Ecto neural progenitor cell (in vitro differentiated cells): Measurements from ENCODE around the gene NPR3.

ENCODE experiments used
- DNase-seq: peaks from one replicate; pipeline ENCODE4 v3.0.0-alpha.2; 2018; ENCODE audit warnings: low spot score

Gene NPR3

DNA sequence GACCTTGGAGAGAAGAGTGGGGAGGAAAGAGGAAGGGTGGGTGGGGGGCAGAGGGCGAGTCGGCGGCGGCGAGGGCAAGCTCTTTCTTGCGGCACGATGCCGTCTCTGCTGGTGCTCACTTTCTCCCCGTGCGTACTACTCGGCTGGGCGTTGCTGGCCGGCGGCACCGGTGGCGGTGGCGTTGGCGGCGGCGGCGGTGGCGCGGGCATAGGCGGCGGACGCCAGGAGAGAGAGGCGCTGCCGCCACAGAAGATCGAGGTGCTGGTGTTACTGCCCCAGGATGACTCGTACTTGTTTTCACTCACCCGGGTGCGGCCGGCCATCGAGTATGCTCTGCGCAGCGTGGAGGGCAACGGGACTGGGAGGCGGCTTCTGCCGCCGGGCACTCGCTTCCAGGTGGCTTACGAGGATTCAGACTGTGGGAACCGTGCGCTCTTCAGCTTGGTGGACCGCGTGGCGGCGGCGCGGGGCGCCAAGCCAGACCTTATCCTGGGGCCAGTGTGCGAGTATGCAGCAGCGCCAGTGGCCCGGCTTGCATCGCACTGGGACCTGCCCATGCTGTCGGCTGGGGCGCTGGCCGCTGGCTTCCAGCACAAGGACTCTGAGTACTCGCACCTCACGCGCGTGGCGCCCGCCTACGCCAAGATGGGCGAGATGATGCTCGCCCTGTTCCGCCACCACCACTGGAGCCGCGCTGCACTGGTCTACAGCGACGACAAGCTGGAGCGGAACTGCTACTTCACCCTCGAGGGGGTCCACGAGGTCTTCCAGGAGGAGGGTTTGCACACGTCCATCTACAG lies 760 bp downstream of the NPR3 start:
- peak; percentile 63 for DNase-seq

DNA sequence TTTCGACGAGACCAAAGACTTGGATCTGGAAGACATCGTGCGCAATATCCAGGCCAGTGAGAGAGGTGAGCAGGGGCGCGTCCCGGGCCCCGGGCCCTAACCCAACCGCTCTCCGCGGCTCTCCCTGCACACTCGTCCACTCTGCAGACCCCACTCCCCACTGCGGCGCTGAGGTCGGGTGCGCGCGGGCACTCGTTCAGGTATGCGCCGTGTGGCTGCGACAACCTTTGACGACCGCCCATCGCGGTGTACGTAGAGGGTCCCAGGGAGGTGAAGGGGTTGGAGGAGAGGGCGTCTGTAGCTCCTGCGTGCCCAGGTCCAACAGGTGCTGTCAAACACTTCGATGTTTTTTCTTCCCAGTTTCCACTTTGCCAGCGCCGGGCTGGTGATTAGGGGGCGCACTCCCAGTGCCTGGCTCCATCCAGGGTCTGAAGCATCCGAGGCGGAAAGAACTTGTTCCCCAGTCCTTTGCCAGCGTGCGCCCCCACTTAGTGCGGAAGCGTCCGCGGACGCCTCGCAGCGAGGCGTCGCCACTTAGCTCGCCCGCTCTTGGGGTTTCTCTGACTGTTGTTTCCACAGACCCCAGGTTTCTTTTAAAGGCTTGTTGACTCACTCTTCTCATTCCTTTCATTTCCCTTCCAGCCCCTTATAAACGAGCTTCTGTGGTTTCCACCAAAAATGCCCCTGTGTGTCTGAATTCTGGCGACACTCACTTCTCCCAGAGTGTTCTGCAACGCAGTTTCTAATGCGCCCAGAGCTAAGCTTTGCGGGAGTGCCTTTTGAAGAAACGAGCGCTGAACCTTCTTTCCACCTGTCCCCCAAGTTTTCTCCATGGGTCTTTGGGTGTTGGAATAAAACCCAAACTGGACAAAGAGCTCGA lies 1.6 kb downstream of the NPR3 start:
- DNase-seq, result peak; percentile 52

DNA sequence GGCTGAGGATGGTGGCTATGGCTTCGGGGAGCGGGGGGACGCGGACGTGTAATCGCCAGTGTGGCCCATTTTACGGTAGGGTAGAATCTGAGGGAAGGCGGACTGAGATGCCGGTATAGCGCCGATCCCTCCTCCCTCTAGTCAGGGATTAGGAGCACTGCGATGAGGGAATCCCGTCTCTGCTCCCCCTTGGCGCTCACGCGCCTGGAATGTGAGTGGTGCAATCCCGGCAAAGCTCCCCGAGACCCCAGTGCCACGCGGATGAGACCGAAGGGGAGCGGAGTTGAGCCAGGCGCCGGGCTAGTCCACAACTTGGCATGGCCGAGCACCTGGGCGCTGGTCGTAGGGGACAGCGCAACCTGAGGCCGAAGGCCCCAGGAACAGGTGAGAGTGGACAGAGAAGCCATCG lies 2.2 kb downstream of the NPR3 start:
- peak; percentile 56 for DNase-seq

DNA sequence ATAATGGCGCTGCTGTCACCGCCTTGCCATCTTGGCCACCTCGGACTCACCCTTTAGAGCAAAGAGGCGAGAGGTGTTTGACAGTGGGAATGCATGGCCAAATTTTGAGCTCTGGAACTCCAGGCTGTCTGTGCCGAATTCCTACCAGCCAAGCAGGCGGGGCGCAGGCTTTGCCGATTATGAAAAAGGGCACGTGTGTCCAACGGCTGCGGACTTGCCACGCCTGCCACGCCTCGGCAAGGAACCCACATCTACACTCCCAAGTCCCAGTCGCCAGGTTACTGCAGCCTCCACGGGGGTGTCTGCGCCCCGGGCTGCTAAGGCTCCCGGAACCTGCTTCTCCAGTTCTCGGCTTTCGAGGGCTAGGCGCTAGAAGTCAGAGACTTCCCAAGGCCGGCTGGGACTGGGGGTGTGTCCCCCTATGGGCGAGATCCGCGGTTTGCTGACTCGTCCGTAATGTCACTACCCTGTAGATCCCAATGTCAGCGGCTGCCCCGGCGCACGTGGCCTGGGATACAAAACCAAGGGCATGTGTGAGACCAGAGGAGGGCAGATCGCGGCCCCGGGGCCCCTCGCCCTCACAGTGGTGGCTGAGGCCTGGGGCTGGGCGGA lies 2.8 kb downstream of the NPR3 start:
- DNase-seq, result peak; percentile 73

DNA sequence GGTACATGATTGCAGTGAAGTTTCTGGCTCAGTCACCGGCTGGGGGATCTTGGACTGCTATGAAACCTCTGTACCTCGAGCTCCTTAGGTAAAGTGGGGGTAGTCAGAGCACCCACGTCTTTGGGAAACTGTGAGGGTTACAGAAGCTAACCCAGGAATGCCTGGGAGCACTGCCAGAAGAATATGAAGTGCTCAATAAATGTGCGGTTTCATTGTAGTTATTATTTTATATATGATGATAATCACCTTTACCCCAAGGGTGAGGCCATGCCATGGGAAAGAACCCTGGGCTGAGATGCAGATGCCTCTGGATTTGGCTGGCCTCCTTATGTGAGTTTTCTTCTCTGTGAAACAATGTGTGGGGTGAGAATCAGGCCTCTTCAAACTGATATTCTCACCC lies 3.7 kb downstream of the NPR3 start:
- DNase-seq, result no peak

GRCh38 chr5:32720300-32720699 lies 9.2 kb downstream of the NPR3 start:
- DNase-seq, result no peak

- DNase-seq, result no peak
Measured at GRCh38 chr5:32721626-32722025, 10.5 kb downstream of the NPR3 start.

- no peak for DNase-seq
Measured at GRCh38 chr5:32722957-32723356, 11.8 kb downstream of the NPR3 start.

DNA sequence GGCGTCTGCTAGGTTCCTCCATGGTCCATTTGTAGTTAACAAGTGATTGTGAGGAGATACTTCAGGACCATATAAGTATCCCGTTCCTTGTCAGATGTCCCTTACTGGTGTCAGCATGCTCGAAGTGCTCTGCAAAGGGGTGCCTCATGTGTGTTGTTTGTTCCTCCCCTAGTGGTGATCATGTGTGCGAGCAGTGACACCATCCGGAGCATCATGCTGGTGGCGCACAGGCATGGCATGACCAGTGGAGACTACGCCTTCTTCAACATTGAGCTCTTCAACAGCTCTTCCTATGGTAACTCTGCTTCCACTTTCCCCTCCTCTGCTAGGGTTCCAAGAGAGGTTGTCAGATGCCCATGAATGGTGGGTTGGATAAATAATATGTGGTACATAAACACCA lies 13.4 kb downstream of the NPR3 start:
- DNase-seq, result no peak

GRCh38 chr5:32726086-32726557 lies 15.0 kb downstream of the NPR3 start:
- no peak for DNase-seq

DNA sequence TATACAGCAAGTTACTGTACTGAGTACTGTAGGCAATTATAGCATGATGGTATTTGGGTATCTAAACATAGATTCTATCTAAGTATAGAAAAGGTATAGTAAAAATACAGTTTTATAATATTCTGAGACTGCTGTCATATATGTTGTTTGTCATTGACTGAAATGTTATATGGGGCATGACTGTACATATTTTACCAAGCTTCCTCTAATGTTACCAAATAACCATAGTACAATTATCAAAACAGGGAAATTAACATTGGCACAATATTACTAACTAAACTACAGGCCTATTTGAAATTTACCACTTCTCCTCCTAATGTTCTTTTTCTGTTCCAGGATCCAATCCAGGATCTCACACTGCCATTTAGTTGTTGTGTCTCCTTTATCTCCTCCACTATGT lies 18.5 kb downstream of the NPR3 start:
- no peak for DNase-seq

GRCh38 chr5:32733590-32734340 lies 22.6 kb downstream of the NPR3 start:
- DNase-seq, result no peak

DNA sequence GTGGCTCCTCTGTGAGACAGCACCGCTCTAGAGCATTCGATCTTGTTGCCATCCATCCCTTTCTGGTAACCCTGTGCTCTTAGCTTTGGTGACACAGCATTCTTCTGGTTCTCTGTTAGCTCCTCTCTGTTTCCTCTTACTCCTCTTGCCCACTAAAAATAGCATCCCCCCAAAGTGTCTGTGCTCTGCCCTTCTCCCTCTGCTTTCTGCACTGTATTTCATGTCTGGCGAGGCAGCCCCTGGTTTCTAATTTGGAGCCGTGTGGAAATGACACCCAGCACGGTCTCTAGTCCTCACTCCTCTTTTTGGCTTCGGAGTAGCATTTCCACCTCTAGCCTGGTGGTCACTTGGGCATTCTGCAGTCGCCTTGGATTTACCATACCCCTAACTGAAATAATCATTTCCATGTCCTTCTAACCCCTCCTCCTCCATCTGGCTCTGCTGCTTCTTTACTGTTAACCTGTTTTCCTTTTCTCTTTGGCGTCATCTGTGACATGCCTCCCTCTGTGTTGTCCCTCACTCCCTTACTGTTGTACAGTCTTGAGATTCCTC lies 23.8 kb downstream of the NPR3 start:
- no peak for DNase-seq

DNA sequence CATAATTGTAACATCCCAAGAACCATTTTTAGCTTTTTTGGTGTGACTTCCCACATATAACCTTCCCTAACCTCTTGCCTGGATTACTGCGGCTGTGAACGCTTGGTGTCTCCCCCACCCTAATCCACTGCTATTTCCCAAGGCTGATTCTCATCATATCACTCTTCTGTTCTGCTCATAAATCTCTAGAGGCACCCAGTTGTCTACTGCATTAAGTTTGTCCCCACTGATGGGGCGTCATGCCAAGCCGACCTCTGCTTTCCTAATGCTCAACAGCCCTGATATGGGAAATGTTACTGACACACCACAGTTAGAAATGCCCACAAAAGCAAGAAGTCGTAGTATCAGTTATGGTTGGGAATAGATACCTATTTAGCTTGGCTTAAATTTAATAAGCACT lies 24.4 kb downstream of the NPR3 start:
- no peak for DNase-seq

GRCh38 chr5:32736842-32737241 lies 25.7 kb downstream of the NPR3 start:
- DNase-seq, result no peak

DNA sequence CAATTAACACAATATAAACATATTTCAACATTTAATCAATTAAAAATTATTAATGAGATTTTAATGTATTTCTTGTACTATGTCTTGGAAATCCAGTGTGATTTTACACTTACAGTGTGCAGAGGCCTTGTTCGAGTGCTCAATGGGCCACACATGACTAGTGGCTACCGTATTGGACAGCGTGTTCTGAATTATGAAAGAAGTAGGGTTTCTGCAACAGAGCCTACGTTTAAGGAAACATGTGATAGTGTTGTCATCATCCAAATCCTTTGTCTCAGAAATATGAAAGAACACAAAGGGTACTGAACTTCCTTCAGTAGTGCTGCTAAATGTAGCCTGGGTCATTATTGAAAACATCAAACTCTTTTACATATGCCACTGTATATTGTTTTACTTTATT lies 29.5 kb downstream of the NPR3 start:
- DNase-seq, result no peak

- no peak for DNase-seq
Measured at GRCh38 chr5:32745317-32745716, 34.2 kb downstream of the NPR3 start.

DNA sequence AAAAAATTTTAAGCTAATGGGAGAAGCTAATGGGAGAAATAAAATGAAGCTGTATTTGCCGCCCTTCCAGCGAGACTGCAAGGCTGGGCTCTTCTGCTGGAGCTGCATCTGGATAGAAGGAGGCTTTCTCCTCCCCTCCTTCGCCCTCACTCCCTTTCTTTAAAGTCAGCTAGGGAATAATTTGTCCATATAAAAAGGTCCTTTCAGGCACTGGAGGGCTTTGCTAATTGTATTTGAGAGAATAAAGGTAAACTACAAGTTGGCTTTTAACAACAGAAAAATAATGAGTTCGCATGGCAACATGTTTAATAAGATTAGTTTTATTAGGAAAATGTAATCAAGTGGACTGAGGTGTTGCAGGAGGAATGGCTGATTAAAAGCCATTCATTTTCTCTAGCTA lies 41.3 kb downstream of the NPR3 start:
- no peak for DNase-seq

DNA sequence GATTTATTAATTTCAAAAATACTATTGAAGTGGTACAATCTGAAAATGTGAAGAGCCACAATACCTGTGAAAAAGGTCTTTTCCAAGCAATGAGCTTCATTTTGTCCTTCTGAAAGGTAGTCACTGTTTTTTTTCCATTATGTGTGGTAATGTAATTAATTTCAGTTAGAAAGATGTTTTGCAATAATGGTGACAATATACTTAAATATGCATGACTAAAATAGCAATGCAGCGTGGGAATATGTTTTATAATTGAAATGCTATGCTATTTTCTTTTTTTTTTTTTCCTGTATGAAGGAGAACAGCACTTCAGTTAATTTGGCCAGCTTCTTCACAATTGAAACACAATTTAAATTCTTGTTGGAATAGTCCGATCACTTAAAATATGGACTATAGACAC lies 41.9 kb downstream of the NPR3 start:
- DNase-seq, result no peak

GRCh38 chr5:32753765-32754164 lies 42.6 kb downstream of the NPR3 start:
- no peak for DNase-seq

- no peak for DNase-seq
Measured at GRCh38 chr5:32754284-32754683, 43.2 kb downstream of the NPR3 start.

GRCh38 chr5:32760091-32760509 lies 49.0 kb downstream of the NPR3 start:
- DNase-seq, result no peak
